ACHN (cell line): Measurements from ENCODE around the gene EMILIN1.
A peak's percentile ranks its signal among the peaks of the same experiment; 100 is the strongest.

Experiments used
- DNase-seq: peaks from one replicate; pipeline ENCODE4 v3.0.0-alpha.2; 2015
- in situ Hi-C: cut with HindIII; loops from 2 replicates; pipeline ENCODE4 v1.10.0; 2017; ENCODE audit warnings: low sequenced_read_pairs, low pct_ligation_motif_present, low pct_unique_long_range_greater_than_20kb

Gene EMILIN1

DNA sequence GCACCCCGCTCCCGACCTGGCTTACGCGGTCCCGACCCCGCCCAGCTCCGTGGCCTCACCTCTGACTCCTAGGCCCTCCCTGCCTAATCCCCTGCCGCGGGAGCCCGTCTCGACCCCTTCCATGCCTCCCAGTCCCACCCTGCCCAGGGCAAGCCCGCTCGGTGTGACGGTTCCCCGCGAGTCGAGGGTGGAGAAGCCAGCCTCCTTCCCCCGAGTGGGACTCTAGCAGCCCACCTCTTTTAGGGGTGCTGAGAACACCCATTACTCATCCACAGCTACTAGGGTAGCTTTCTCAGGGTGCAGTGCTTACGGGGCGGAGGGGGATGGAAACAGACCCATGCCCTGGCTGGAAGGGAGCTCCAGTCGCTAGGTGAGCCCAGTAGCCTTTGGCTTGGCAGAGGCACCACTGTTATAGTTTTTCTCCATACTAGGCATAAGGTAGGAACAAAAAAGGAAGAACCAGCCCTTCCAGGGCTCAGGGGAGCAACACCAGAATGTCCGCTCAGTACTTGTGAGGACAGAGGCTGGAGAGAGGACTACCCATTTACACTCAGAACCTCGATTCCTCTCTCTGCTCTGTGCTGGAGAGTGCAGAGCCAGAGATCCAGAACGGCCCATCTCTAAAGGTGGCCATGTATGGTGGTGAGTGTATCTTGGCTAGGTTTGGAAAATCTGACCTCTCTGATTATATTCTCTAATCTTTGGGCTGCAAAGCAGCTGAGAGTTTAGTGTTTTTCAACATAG lies 26.3 kb upstream of the EMILIN1 start:
- in situ Hi-C loops, result no loop called here
- DNase-seq, result no peak

DNA sequence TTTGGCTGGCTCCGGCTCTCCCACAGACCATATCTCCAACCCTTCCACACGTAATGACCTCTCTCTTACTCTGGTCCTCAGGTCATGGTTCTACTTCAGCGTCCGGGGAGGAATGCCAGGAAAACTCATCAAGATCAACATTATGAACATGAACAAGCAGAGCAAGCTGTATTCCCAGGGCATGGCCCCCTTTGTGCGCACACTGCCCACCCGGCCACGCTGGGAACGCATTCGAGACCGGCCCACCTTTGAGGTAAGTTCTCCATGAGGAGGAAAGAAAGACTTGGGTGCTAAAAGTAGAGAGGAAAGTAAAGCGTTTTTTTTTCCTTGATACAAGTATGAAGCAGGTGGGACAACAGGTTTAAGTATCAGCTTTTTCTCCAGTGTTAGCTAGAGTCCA lies 25.1 kb upstream of the EMILIN1 start:
- DNase-seq, result no peak
- in situ Hi-C loops, result no loop called here

DNA sequence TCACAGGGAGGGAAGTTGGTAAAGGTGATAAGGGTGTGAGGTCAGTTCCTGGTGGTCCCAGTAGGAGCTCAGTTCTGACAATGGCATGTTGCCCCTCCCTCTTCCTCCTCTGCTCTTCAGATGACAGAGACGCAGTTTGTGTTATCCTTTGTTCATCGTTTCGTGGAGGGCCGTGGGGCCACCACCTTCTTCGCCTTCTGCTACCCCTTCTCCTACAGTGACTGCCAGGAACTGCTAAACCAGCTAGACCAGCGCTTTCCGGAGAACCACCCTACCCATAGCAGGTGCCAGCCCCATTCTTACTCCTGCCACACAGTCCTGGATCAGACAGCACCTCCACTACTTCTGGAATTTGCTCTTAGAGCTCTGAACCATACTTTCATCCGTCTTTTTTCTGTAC lies 24.6 kb upstream of the EMILIN1 start:
- no peak for DNase-seq
- in situ Hi-C loops, result no loop called here

DNA sequence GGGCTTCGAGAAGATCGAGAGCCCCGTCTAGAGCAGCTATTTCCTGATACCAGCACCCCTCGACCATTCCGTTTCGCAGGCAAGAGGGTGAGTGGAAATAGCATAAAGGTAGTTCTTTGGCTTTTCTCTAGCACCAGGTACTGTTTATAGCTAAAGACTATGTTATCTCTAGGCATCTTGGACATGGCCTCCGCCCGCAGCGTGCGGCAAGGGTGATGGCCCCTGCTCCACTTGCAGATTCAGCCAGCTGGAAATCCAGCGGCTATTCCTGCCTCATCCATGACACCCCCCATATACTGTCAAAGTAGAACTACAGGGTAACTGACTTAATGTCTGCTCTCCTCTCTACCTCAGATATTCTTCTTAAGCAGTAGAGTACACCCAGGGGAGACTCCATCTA lies 23.7 kb upstream of the EMILIN1 start:
- no peak for DNase-seq
- in situ Hi-C loops, result no loop called here

DNA sequence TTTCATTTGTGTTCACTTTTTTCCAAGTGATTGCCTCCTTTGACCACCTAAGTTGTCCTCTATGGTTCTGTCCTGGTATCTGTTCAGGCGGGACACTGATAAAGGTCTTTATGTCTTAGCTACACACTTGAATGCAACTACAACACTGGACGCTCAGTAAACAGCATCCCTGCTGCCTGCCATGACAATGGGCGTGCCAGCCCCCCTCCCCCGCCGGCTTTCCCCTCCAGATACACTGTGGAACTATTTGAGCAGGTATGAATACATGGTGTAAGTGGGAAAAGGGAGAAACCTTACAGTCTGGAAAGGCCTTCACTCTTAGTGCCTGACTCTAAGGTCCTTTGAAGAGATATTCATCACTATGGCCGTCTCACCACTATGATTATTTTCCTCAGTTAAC lies 21.2 kb upstream of the EMILIN1 start:
- in situ Hi-C loops, result no loop called here

DNA sequence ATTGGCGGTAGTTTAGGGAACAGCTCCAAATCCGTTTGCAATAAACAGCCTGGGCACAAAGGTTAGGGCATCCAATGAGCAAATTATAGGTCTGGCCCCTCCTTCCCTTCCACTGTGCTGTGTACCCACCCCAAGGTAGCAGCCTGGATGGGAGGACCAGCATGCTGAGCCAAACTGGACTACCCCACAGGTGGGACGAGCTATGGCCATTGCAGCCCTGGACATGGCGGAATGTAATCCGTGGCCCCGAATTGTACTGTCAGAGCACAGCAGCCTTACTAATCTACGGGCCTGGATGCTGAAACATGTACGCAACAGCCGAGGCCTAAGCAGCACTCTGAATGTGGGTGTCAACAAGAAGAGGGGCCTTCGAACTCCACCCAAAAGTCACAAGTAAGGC lies 20.2 kb upstream of the EMILIN1 start:
- no peak for DNase-seq
- in situ Hi-C loops, result no loop called here

More for the DNA sequence above, 21.2 kb upstream of the EMILIN1 start:
- DNase-seq, result no peak

DNA sequence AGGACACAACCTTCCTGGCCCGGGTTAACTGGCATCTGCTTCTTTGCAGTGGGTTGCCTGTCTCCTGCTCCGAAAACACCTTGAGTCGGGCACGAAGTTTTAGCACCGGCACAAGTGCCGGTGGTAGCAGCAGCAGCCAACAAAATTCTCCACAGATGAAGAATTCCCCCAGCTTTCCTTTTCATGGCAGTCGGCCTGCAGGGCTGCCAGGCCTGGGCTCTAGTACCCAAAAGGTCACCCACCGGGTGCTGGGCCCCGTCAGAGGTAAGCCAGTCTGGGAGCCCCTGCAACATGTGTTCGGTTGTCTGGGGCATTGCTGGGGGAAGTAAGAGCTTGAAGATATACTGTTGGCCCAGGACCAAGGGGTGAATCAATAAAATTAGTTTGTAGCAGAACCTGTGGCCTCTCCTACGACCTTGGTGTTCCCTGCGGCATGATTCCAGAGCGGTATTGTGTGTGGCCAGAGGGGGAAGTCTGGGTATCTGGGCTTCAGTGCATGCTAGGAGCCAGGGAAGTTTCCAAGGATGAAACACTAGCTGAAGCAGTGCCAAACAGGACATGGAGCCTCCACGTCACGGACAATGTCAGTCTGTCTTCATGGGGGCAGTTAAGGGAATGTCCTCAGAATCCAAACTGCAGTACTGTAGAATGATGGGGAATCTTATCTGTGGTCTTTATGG lies 19.1 kb upstream of the EMILIN1 start:
- no peak for DNase-seq
- in situ Hi-C loops, result no loop called here

DNA sequence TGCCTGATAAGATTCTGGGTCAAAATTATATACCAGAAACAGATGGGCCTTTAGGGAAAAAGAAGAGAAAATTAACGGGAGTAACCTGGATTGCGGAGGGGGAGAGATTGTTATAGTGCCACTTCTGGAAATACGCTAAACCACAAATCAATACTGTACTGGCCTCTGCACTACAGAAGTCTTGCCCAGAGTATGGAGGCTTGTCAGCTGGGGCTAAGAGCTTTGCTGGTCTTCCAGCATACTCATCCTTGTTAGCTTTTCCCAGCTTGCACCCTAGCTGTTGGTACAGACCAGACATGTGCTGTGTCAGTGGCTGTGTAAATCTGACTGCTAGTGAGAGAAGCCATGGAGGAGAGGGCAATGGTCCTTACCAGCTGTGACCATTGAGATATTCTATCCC lies 18.1 kb upstream of the EMILIN1 start:
- in situ Hi-C loops, result no loop called here
- no peak for DNase-seq

DNA sequence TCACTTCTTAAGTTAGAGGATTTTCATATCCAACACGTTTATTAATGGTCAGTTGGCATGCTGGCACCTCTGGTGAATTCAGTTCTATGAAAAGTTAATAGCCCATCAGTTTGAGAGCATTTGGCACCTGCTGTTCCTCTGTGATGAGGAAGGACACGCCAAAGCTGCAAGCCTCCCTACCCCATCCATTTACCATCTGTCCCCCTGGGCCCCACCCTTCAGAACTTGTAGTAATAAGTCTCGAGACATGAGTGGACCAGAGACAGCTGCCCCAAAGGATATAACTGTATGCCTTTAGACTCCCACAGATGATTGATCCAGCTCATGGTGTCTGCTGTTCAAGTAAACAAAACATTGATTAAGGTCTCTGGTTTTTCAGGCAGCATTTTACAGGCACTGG lies 13.3 kb upstream of the EMILIN1 start:
- DNase-seq, result no peak
- in situ Hi-C loops, result no loop called here

DNA sequence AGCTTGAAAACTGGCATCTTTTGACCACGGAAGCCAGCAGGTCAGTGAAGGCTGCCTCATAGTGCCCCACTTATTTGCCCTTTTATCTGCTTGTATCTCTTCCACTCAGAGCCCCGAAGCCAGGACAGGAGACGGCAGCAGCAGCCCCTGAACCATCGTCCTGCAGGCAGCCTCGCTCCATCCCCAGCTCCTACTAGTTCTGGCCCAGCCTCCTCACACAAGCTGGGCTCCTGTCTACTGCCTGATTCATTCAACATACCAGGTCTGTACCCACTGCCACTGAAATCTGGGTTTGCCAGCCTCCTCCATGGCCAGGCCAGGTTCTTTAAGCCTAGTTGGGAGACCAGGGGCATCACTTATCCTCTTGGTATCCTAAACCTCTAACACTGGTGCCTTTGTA lies 11.0 kb upstream of the EMILIN1 start:
- in situ Hi-C loops, result no loop called here
- DNase-seq, result no peak

DNA sequence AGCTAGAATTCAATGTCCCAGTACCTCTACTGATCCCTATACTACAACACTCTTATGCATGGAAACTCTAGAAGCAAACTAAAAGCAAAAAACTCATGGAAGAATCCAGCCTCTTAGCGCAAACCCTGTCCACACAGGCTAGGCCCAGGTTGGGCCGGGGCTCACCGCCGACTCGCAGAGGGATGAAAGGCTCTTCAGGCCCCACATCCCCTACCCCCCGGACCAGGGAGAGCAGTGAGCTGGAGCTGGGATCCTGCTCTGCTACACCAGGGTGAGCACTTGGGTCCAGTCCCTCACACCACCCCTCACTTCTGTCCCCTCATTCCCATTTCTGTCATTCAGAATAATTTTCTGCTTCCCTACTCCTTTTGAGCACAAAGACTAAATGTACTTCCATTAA lies 9.0 kb upstream of the EMILIN1 start:
- in situ Hi-C loops, result no loop called here

DNA sequence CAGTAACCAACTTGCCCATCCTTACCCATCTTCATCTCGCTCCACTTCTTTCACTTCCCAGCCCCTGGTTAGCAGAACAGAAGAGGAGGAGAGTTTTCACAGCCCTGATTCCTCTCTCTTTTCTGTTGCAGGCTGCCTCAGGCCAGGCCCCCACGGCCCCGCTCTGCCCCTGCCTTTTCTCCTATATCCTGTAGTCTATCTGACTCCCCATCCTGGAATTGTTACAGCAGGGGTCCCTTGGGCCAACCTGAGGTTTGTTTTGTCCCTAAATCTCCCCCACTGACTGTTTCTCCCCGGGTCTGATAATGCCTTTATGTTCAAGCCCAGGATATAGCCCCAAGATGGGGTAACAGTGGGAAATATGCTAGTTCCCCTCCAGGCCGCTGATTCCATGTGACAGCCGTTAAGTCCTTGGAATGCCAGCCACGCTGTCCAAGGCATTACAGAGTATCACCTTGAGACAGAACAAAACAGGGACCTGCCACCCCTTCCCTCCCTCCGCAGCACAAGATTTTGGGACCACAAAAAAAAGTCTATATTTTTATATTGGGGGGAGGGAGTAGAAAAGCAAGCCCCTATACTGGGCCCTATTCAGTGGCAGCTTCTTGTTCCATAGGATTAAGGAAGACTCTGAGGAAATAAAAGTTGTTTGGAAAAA lies 8.3 kb upstream of the EMILIN1 start:
- in situ Hi-C loops, result no loop called here
- DNase-seq, result no peak

More for the DNA sequence above, 9.0 kb upstream of the EMILIN1 start:
- no peak for DNase-seq

DNA sequence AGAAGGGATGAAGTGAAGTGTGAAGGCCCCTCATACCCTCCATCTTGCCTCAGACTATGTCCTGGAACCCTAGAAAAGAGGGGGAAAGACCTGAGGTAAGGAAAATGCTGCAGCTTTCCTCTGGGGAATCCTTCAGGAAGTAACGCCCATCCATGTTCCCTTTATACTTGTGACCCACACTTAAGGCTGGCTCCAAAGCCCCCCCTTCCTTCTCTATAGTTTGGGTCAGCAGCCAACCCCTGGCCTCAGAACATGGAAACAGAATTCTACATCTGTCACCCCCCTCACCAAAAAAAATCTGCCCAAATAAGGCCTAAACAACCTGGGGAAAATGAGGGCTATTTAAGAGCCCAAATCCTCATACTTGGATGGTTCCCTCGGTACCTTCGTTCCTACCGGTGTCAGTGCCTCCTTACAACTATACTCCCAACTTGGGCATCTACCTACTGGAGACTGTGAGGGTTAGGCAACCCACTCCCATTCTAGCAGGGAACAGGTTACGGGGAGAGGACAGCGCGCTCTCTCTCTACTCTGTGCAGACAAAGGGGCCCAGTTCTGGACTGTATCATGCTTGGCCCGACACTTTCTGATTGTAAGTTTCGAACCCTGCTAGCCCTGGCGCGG lies 7.7 kb upstream of the EMILIN1 start:
- in situ Hi-C loops, result no loop called here
- DNase-seq, result no peak

DNA sequence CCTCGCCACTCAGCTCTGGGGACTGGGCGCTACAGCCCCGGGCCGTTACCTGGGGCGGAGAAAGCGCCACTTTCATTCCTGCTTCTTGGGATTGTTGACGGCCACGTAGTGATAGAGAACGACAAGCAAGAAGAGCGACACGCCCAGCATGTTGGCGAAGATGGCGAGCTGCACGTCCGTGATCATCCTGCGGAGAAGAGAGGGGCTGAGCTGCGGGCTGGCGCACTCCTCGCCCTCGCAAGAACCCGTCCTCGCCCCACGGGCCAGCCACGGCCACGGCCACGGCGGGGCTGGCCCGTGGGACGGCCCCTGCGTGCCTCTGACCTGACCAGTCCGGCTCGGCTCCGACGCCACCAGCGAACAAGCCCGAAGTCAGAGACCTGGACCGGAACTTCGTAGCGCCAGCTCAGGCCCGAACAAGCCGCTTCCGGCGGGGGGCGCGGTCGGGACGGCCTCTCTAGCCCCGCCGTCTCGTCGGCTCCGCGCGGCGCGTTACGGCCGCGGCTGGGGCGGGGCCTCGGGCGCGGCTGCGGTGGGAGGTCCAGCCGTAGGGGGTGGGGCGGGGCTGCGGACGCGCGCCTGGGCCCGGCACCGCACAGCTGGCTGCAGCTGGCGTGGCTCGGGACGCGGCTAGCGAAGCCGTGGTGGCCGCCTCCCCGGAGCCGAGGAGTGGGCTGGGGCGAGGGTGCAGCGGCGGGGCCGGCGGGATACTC lies 7.0 kb upstream of the EMILIN1 start, which contains the start of gene OST4:
Gene OST4, minus strand, starts transcription at position 378 of the 713 bp plus-strand sequence.
- peak; percentile 93 for DNase-seq
- in situ Hi-C loops, result no loop called here

DNA sequence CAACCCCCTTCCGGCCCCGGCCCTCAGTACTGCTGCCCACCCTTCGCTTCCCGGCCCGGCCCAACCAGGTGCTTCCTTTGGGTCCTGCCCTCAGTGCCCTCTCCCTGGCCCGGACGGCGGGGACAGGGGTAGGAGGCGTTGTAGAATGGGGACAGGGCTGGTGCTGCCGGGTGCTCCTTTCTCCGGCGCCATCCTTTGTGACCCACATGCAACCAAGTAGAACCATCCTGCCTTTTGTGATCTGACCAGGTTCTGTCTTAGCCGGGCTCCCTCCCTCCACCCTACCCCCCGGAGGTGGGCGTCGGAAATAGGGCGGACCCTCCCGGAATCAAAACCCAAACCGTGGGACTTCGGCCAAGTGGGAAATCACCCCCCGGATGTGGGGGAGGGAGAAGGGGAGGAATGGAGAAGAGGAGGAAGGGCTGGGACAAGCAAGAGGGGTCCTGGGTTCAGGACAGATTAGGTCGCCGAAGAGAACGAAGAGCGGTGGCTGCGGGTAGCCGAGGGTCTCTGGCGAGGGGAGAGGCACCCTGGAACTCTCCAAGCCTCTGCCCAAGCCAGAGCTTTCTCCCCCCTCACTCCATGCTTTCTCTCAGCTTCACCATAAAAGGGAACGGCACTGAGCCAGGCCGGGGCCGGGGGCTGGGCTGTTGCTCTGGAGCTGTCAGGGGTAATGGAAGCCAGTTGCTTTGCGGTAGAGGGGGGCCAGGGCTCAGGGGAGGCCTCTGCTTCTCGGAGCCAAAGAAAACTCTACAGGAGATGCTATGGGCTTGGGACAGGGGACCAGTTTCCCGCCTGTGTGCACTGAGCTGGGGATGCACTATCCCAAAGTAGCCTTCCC lies 6.2 kb upstream of the EMILIN1 start:
- no peak for DNase-seq

DNA sequence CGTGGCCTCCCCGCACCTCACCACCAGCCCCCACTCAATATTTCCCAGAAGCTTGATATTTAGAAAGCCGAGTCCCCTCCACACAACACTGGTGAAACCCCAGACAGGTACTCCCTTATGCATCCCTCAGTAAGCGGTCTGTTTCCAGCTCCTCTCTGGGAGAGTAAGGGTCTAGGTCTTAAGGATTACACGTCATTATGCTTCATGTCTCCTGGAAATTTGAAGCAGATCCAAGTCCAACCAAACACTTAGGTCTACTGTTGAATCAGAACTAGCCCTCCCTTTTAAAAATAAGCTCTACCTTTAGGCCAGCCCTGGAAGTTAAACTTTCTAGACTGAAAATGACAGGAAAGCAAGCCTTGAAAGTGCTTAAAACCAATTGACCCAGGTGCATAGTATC lies 5.5 kb upstream of the EMILIN1 start:
- in situ Hi-C loops, result no loop called here
- DNase-seq, result no peak

More for the DNA sequence above, 6.2 kb upstream of the EMILIN1 start:
- in situ Hi-C loops, result no loop called here

DNA sequence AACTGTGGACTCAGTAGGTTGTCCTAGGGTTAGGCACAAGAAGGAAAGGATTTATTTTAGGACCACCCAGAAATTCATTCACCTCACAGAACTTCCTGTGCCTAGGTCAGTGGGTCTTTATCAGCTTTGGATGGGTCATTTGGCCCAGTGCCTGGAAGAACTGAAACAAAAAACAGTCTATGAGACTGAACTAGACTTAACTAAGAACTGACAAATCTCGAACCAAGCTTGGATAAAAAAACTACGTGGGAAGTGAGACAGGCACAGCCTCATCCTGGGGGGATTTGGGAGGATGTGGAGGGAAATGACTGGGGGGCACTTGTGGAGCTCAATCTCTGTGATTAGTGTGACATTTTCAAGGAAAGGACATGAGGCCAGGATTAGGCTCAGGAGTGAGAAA lies 4.6 kb upstream of the EMILIN1 start:
- in situ Hi-C loops, result no loop called here
- DNase-seq, result no peak
